Measurements from ENCODE around the gene DYNC1H1. TPM values are rescaled to one million over a fixed set of nuclear protein-coding genes. Genes with fewer than 3 reads are reported as not detected.

Gene DYNC1H1
- total RNA-seq, 1 experiment from 2014 or later: 606 TPM

DNA sequence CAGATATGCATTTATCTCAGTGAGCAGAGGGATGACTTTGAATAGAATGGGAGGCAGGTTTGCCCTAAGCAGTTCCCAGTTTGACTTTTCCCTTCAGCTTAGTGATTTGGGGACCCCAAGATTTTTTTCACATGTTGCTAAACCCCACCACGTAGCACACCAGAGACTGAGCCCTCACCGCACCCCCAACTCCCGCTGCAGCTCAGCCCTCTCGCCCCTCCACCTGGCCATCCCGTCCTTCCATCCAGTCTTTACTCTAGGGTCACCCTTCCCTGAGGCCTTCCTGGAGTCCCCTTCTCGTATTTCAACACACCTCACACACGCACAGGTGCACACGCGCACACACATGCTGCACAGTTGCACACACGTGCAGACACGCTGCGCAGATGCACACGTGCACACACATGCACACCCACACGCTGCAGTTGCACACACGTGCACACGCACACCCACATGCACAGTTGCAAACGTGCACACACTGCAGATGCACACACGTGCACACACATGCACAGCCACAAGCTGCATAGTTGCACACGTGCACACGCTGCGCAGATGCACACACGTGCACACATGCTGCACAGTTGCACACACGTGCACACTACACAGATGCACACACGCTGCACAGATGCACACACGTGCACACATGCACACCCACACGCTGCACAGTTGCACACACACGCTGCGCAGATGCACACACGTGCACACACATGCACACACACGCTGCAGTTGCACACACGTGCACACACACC lies 92.5 kb downstream of the DYNC1H1 start:
- TF ChIP-seq EZH2 (IDR thresholded peaks at IDR 0.05; ENCODE audit: low read length, unreplicated experiment) (no peak), EZH2phosphoT487 (IDR thresholded peaks at IDR 0.05; ENCODE audit: borderline replicate concordance, low read length) (no peak)
- TF ChIP-seq, protein P1, sequence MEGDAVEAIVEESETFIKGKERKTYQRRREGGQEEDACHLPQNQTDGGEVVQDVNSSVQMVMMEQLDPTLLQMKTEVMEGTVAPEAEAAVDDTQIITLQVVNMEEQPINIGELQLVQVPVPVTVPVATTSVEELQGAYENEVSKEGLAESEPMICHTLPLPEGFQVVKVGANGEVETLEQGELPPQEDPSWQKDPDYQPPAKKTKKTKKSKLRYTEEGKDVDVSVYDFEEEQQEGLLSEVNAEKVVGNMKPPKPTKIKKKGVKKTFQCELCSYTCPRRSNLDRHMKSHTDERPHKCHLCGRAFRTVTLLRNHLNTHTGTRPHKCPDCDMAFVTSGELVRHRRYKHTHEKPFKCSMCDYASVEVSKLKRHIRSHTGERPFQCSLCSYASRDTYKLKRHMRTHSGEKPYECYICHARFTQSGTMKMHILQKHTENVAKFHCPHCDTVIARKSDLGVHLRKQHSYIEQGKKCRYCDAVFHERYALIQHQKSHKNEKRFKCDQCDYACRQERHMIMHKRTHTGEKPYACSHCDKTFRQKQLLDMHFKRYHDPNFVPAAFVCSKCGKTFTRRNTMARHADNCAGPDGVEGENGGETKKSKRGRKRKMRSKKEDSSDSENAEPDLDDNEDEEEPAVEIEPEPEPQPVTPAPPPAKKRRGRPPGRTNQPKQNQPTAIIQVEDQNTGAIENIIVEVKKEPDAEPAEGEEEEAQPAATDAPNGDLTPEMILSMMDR (conservative IDR thresholded peaks at IDR 0.05; ENCODE audit: low read depth, low read length): no peak
- ATAC-seq: peak; percentile 5; the same call in 1 of the 2 replicates

DNA sequence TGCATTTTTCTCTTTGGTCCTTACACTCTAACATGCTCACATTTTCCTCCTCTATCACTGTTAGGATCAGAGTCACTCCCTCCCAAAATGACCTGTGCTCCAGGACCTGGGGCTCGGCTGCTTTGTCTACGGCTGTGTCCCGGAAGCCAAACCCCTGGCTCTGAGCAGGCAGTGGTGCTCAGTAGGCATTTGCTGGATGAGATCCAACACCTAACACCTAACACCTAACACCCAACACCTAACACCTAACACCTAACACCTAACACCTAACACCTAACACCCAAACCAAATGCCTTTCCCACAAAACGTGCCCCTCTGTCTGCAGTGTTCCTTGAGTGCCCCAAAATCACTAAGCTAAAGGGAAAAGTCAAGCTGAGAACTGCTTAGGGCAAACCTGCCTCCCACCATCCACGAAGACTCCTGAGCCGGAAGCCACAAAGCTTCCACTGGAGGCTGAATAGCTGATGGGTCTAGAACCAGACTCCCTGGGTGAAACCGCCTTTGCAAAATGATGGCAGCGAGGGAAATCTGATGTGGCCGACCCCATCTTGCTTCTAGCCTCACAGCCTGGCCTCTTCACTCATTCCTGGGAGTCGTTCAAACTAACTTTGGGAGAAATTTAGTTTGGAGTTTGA lies 93.2 kb downstream of the DYNC1H1 start:
- BruUV-seq (replicated peaks): no TSS peak
- TF ChIP-seq EZH2phosphoT487 (IDR thresholded peaks at IDR 0.05; ENCODE audit: borderline replicate concordance, low read length) (no peak), EZH2 (IDR thresholded peaks at IDR 0.05; ENCODE audit: low read length, unreplicated experiment) (no peak)
- TF ChIP-seq, protein P1 (conservative IDR thresholded peaks at IDR 0.05; ENCODE audit: low read depth, low read length): no peak
- Histone ChIP-seq H3K79me2 (ENCODE audit: low read length) (no peaks in the 10 kb centered on the region), H3K9me2 (replicated peaks; ENCODE audit: low read length) (no peaks in the 10 kb centered on the region), H3K4me2 (ENCODE audit: low read length) (no peak overlapping the region), H3K27ac (ENCODE audit: low read length) (no peak overlapping the region), H3K9ac (ENCODE audit: low read length) (no peak overlapping the region), H3K4me3 (ENCODE audit: low read length) (no peak overlapping the region), H2AFZ (ENCODE audit: low read length) (no peak overlapping the region), H3K27me3 (ENCODE audit: low read length) (no peaks in the 10 kb centered on the region), H3F3A (ENCODE audit: low read length, unreplicated experiment) (peaks cover 10% of the 10 kb centered on the region), H3K9me3 (ENCODE audit: low read length) (no peaks in the 10 kb centered on the region), H4K20me1 (ENCODE audit: low read length) (no peaks in the 10 kb centered on the region), H3K4me1 (ENCODE audit: insufficient read depth, low read length) (no peaks in the 10 kb centered on the region), H3K36me3 (ENCODE audit: low read depth, low read length) (peaks cover 10% of the 10 kb centered on the region)
- ChIA-PET POLR2A (ENCODE audit: unreplicated experiment) (no interaction called here), CTCF (no interaction called here)
- ATAC-seq: peak; percentile 6; the same call in 1 of the 2 replicates
- no peak for DNase-seq
- intact Hi-C loops (cut with micrococcal nuclease): no loop called here

More for the DNA sequence above, 92.5 kb downstream of the DYNC1H1 start:
- H2AFZ ChIP-seq (ENCODE audit: low read length): no peak overlapping the region
- H3F3A ChIP-seq (ENCODE audit: low read length, unreplicated experiment): peaks cover 10% of the 10 kb centered on the region
- no peak for DNase-seq
- no peaks in the 10 kb centered on the region for H3K9me3 ChIP-seq (ENCODE audit: low read length)
- no TSS peak for BruUV-seq (replicated peaks)
- POLR2A ChIA-PET (ENCODE audit: unreplicated experiment): no interaction called here
- no peak overlapping the region for H3K9ac ChIP-seq (ENCODE audit: low read length)
- no peaks in the 10 kb centered on the region for H3K9me2 ChIP-seq (replicated peaks; ENCODE audit: low read length)
- no peaks in the 10 kb centered on the region for H3K27me3 ChIP-seq (ENCODE audit: low read length)
- CTCF ChIA-PET: no interaction called here
- H3K36me3 ChIP-seq (ENCODE audit: low read depth, low read length): peaks cover 16% of the 10 kb centered on the region
- no peak overlapping the region for H3K27ac ChIP-seq (ENCODE audit: low read length)
- intact Hi-C loops (cut with micrococcal nuclease): no loop called here
- no peak overlapping the region for H3K4me2 ChIP-seq (ENCODE audit: low read length)
- no peak overlapping the region for H3K4me3 ChIP-seq (ENCODE audit: low read length)
- H3K4me1 ChIP-seq (ENCODE audit: insufficient read depth, low read length): no peaks in the 10 kb centered on the region
- H3K79me2 ChIP-seq (ENCODE audit: low read length): no peaks in the 10 kb centered on the region
- no peaks in the 10 kb centered on the region for H4K20me1 ChIP-seq (ENCODE audit: low read length)

DNA sequence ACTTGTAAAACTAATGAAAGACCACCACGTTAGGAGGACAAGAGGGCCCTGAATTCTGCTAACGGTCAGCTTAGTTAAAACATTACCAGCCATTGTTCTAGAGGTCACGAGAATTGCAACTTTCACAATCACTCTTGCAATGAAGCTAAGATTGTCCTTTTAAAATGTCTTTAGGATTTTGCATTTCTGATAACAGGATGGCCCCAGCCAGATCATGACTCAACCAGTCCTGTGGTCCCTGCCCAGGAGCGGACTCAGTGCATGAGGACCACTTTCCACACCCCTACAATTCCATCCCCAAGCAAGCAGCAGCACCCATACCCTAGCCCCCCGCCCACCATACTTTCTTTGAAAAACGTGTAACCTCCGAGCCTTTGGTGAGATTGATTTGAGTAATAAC lies 93.8 kb downstream of the DYNC1H1 start:
- POLR2A ChIA-PET (ENCODE audit: unreplicated experiment): no interaction called here
- H3K36me3 ChIP-seq (ENCODE audit: low read depth, low read length): peaks cover 7% of the 10 kb centered on the region; the same call in 1 of the 2 replicates
- no peak overlapping the region for H3K4me2 ChIP-seq (ENCODE audit: low read length)

More for the DNA sequence above, 93.8 kb downstream of the DYNC1H1 start:
- H3K9me2 ChIP-seq (replicated peaks; ENCODE audit: low read length): no peaks in the 10 kb centered on the region
- no peak overlapping the region for H3K4me3 ChIP-seq (ENCODE audit: low read length)
- no peaks in the 10 kb centered on the region for H3K27me3 ChIP-seq (ENCODE audit: low read length)
- no peak overlapping the region for H3K9ac ChIP-seq (ENCODE audit: low read length)
- no peak overlapping the region for H2AFZ ChIP-seq (ENCODE audit: low read length)
- no peaks in the 10 kb centered on the region for H3K9me3 ChIP-seq (ENCODE audit: low read length)
- H3K4me1 ChIP-seq (ENCODE audit: insufficient read depth, low read length): no peaks in the 10 kb centered on the region
- intact Hi-C loops (cut with micrococcal nuclease): no loop called here
- peaks cover 10% of the 10 kb centered on the region for H3F3A ChIP-seq (ENCODE audit: low read length, unreplicated experiment)
- ATAC-seq: no peak
- CTCF ChIA-PET: no interaction called here
- TSS peak; percentile 6 for BruUV-seq (replicated peaks)
- H3K27ac ChIP-seq (ENCODE audit: low read length): no peak overlapping the region
- no peak for DNase-seq
- H4K20me1 ChIP-seq (ENCODE audit: low read length): no peaks in the 10 kb centered on the region
- no peaks in the 10 kb centered on the region for H3K79me2 ChIP-seq (ENCODE audit: low read length)
- no peak for TF ChIP-seq EZH2 (IDR thresholded peaks at IDR 0.05; ENCODE audit: low read length, unreplicated experiment)
- TF ChIP-seq, protein P1 (conservative IDR thresholded peaks at IDR 0.05; ENCODE audit: low read depth, low read length): no peak
- TF ChIP-seq EZH2phosphoT487 (IDR thresholded peaks at IDR 0.05; ENCODE audit: borderline replicate concordance, low read length): no peak
